RKO (cell line): Measurements from ENCODE around the gene IDUA.
A peak's percentile ranks its signal among the peaks of the same experiment; 100 is the strongest.
"Not testable (repeated sequence)": the region's sequence is repeated elsewhere in the genome, so short reads cannot be mapped to it uniquely, and the experiment has no call there.

ENCODE experiments used
- DNase-seq: peaks from one replicate; pipeline ENCODE4 v3.0.0-alpha.2; 2016; ENCODE audit warnings: low spot score

The IDUA gene

DNA sequence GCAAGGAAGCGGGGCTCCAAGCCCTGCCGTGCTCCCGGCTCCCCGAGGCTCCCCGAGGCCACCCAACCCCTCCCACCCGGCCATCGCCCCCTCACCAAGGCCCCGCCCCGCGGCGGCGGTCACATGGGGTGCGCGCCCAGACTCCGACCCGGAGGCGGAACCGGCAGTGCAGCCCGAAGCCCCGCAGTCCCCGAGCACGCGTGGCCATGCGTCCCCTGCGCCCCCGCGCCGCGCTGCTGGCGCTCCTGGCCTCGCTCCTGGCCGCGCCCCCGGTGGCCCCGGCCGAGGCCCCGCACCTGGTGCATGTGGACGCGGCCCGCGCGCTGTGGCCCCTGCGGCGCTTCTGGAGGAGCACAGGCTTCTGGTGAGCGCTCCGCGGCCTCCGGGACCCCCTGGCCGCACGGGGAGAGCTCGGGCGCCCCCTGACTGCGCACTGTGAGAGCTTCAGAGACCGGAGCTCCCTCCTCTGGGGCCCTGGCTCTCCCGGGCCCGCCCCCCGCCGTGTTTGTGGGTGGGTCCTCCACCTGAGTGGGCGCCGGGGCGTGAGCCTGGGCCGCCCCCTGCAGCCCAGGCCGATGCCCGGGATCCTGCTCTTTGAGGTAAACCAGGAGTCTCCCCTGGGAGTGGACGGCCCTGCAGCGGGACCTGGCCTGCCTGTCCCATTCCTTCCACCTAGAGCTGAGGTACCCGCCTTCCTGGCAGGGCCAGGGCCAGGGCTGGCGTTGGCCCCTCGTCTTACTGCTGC, at the start of gene IDUA:
IDUA (plus strand) TSS at position 166 of the 745 bp plus-strand sequence; CDS start at position 207, 41 bp downstream.
- peak; percentile 85 for DNase-seq

DNA sequence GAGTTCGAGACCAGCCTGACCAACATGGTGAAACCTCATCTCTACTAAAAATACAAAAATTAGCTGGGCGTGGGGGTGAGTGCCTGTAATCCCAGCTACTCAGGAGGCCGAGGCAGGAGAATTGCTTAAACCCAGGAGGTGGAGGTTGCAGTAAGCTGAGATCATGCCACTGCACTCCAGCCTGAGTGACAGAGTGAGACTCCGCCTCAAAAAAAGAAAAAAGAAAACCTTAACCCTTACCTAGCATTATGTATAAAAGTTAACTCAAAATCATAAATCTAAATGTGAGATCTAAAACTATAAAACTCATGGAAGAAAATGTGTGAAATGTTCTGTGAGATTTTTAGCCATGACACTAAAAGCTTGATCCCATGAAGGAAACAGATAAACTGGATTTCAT, 47.3 kb upstream of the IDUA start:
- DNase-seq = not testable (repeated sequence)

GRCh38 chr4:945274-946102, 41.4 kb upstream of the IDUA start:
- DNase-seq = no peak

DNA sequence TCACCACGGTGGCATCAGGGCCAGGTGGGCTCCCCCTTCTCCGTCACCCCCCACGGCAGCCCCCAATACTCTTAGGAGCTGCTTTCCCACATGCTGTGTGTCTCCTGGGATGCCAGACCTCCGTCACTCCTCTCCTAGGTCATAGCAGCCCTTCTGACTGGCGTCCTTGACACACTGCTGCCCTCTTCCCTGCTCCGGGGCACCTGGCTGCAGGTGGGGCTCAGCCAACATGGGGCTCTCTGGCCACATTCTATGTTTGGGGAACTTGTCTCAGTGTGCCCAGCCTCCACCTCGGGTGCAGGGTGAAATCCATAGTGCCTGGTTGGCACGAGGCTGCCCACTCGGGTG, 40.8 kb upstream of the IDUA start:
- no peak for DNase-seq

- no peak for DNase-seq
Observed at GRCh38 chr4:946517-947471, 40.0 kb upstream of the IDUA start.

DNA sequence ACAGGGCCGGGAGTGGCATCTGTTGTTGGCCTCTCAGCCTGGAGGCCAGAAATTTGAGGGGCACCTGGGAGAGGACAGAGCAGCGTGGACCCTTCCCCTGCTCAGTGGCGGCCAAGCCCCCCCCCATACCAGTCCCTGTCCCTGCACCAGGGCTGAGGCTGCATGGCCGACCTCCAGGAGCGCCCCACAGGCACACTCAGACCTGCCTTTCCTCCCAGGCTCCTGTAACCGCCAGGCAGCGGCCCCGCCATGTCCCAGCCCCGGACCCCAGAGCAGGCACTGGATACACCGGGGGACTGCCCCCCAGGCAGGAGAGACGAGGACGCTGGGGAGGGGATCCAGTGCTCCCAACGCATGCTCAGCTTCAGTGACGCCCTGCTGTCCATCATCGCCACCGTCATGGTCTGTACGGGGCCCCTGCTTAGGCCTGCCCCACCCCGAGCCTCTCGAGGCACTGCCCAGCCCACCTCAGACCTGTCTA, 39.3 kb upstream of the IDUA start:
- no peak for DNase-seq

DNA sequence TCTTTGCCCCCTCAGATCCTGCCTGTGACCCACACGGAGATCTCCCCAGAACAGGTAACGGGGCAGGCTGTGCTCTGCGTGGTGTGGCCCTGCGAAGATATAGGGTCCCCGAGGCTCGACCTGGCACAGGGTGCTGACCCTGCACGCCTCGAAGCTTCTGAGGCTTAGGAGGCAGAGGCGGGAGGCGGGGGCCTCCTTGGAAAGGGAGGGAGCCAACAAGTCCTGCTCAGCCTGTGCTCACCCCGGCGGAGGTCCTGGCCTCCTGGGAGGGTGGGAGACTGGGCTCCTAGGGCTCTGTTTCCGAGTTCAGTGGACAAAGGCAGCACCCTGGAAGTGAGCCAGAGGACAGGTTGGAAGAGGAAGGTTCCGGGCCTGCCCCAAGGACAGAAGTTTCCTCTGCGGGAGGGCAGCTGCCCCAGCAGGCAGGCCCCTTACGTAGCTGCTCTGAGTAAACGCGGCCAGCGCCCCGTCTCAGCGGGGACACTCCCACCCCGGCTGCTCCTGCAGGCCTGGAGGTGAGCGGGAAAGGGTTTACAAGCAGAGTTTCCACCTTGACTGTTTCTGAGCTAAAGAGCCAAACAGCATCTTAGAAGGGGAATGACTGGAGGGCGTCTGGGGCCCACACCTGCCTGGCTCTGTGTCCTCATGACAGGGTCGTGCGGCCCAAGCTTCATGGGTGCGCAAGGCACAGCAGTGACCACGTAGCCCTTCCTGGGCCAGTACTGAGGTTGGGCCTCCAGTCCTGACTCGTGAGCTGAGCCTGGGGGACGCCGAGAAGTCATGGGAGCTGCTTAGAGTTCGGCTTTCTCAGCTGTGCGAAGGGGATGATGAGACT, 38.5 kb upstream of the IDUA start:
- DNase-seq = no peak

GRCh38 chr4:948936-949300, 37.9 kb upstream of the IDUA start:
- no peak for DNase-seq

DNA sequence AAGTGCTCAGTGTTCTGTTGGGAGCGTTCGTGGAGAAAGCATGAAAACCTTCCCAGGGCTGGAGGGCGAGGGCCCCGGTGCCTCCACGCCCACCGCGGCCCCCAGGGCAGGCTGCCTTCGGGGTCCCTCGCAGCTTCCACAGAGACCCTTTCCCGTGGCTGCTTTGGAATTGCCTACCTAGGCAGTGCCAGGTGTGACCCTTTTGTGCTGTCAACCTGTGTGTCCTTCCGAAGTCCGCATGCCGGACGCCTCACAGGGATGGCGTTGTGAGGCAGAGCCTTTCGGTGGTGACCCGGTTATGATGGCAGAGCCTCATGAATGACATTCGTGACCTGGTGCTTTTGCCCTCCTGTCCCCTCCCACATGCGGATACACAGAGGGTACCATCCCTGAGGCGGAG, 37.2 kb upstream of the IDUA start:
- DNase-seq = no peak

GRCh38 chr4:950136-951020, 36.5 kb upstream of the IDUA start:
- DNase-seq = no peak

GRCh38 chr4:951186-951585, 35.7 kb upstream of the IDUA start:
- DNase-seq = no peak

- no peak for DNase-seq
Observed at GRCh38 chr4:951594-952468, 35.0 kb upstream of the IDUA start.

GRCh38 chr4:952881-953573, 33.8 kb upstream of the IDUA start:
- DNase-seq = no peak

DNA sequence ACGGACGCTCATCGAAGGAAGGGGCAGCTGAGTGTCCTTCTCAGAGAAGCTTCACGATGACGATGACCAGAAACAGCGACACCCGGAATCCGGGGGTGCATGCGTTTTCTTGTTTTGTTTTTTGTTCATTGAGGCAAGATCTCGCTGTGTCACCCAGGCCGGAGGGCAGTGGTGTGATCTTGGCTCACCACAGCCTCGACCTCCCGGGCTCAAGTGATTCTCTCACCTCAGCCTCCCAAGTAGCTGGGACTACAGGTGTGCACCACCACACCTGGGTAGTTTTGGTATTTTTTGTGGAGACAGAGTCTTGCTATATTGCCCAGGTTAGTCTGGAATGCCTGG, 33.3 kb upstream of the IDUA start:
- DNase-seq = no peak

DNA sequence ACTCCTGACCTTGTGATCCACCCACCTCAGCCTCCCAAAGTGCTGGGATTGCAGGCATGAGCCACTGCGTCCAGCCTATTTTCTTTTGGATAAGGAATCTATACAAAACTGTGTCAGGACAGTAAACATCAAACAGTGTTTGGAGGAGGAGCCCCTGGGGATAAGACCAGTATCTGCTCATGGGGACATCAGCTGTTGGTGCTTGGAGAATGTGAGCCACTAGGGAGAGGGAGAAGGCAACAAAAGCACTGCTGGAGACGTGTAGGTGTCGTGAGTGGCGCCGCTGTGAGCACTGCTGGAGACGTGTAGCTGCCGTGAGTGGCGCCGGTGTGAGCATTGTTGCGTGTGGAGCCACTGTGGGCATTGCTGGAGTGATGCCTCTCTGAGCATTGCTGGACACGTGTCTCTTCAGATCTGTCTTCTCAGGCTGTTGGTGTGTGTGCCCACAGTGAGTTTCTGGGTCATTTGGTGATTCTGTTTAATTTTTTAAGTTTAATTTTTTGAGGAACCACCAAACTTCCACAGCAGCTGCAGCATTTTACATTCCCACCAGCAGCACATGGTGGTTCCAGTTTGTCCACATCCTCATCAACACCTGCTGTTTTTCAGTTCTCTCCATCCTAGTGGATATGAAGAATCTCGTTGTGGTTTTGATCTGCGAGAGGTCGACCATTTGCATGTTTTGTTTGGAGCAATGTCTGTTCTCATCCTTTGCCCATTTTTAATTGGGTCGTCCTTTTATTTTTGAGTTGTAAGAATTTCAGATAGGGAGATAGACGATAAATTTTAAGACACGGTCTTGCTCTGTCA, 32.4 kb upstream of the IDUA start:
- no peak for DNase-seq

GRCh38 chr4:955161-955921, 31.5 kb upstream of the IDUA start:
- no peak for DNase-seq

DNA sequence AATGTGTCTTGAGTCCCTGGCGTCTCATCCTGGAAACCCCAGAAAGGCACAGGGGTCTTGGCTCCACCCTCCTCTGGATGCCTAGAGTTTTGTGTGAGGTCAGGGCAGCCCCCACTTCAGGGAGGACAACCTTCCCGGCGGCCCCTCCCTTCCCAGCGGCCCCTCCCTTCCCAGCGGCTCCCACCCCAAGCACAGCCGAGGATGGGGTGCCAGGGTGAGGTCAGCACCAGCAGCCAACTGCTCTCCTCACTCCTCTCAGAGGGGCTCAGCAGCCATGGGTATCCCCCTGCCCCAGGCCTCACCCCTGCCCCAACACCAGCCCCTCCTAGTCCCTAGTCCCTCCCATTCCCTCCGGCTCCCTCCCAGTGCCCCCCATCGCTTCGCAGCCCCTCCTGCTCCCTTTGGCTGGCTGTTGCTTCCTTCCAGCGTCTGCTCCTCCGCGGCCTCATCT, 30.9 kb upstream of the IDUA start:
- no peak for DNase-seq
